ENCODE results near the gene CACNA2D3.

DNA sequence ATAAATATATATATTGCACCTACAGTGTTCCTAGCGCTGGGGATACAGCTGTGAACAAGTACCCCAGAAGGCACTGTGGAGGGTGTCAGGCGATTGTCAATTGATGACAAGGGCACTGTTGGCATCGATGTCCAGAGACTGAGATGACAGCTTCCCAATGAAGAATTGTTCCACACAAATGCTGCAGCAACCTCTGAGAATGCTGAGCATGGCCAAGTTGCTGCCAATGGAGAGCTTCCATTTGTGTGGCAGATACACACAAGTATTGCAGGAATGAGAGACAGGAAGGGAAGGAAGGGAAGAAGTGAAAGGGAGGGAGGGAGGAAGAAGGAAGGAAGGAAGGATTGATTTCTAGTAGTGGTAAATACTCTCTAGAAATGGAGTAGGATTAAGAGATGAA is 783.6 kb downstream of the CACNA2D3 start:
- TF ChIP-seq, protein P1, sequence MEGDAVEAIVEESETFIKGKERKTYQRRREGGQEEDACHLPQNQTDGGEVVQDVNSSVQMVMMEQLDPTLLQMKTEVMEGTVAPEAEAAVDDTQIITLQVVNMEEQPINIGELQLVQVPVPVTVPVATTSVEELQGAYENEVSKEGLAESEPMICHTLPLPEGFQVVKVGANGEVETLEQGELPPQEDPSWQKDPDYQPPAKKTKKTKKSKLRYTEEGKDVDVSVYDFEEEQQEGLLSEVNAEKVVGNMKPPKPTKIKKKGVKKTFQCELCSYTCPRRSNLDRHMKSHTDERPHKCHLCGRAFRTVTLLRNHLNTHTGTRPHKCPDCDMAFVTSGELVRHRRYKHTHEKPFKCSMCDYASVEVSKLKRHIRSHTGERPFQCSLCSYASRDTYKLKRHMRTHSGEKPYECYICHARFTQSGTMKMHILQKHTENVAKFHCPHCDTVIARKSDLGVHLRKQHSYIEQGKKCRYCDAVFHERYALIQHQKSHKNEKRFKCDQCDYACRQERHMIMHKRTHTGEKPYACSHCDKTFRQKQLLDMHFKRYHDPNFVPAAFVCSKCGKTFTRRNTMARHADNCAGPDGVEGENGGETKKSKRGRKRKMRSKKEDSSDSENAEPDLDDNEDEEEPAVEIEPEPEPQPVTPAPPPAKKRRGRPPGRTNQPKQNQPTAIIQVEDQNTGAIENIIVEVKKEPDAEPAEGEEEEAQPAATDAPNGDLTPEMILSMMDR (IDR thresholded peaks at IDR 0.05; ENCODE audit: low read depth, low read length, missing input control): no peak
- TF ChIP-seq NR2F2 (IDR thresholded peaks at IDR 0.05): no peak
- TF ChIP-seq, protein P2, sequence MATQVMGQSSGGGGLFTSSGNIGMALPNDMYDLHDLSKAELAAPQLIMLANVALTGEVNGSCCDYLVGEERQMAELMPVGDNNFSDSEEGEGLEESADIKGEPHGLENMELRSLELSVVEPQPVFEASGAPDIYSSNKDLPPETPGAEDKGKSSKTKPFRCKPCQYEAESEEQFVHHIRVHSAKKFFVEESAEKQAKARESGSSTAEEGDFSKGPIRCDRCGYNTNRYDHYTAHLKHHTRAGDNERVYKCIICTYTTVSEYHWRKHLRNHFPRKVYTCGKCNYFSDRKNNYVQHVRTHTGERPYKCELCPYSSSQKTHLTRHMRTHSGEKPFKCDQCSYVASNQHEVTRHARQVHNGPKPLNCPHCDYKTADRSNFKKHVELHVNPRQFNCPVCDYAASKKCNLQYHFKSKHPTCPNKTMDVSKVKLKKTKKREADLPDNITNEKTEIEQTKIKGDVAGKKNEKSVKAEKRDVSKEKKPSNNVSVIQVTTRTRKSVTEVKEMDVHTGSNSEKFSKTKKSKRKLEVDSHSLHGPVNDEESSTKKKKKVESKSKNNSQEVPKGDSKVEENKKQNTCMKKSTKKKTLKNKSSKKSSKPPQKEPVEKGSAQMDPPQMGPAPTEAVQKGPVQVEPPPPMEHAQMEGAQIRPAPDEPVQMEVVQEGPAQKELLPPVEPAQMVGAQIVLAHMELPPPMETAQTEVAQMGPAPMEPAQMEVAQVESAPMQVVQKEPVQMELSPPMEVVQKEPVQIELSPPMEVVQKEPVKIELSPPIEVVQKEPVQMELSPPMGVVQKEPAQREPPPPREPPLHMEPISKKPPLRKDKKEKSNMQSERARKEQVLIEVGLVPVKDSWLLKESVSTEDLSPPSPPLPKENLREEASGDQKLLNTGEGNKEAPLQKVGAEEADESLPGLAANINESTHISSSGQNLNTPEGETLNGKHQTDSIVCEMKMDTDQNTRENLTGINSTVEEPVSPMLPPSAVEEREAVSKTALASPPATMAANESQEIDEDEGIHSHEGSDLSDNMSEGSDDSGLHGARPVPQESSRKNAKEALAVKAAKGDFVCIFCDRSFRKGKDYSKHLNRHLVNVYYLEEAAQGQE (IDR thresholded peaks at IDR 0.05): no peak
- TF ChIP-seq YY1 (IDR thresholded peaks at IDR 0.05): no peak
- TF ChIP-seq TAF1 (conservative IDR thresholded peaks at IDR 0.05): no peak
- no peak for TF ChIP-seq RAD21 (IDR thresholded peaks at IDR 0.05)
- no peak for TF ChIP-seq SP1 (IDR thresholded peaks at IDR 0.05)
- no peak for TF ChIP-seq FOXA1 (IDR thresholded peaks at IDR 0.05)
- TF ChIP-seq EGR1 (IDR thresholded peaks at IDR 0.05; ENCODE audit: low read depth in 2 of 2): no peak
- TF ChIP-seq, protein P3, sequence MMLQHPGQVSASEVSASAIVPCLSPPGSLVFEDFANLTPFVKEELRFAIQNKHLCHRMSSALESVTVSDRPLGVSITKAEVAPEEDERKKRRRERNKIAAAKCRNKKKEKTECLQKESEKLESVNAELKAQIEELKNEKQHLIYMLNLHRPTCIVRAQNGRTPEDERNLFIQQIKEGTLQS (IDR thresholded peaks at IDR 0.05): no peak
- TF ChIP-seq, protein P4, sequence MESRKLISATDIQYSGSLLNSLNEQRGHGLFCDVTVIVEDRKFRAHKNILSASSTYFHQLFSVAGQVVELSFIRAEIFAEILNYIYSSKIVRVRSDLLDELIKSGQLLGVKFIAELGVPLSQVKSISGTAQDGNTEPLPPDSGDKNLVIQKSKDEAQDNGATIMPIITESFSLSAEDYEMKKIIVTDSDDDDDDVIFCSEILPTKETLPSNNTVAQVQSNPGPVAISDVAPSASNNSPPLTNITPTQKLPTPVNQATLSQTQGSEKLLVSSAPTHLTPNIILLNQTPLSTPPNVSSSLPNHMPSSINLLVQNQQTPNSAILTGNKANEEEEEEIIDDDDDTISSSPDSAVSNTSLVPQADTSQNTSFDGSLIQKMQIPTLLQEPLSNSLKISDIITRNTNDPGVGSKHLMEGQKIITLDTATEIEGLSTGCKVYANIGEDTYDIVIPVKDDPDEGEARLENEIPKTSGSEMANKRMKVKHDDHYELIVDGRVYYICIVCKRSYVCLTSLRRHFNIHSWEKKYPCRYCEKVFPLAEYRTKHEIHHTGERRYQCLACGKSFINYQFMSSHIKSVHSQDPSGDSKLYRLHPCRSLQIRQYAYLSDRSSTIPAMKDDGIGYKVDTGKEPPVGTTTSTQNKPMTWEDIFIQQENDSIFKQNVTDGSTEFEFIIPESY (IDR thresholded peaks at IDR 0.05): no peak
- TF ChIP-seq, protein P5, sequence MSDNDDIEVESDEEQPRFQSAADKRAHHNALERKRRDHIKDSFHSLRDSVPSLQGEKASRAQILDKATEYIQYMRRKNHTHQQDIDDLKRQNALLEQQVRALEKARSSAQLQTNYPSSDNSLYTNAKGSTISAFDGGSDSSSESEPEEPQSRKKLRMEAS (IDR thresholded peaks at IDR 0.05): no peak
